Left lobe of liver (tissue), 2 donors: ENCODE results near the gene STK32B. TPM values are rescaled to one million over a fixed set of nuclear protein-coding genes. Genes with fewer than 3 reads are reported as not detected.

ENCODE experiments used
- ATAC-seq: fragments of 200-7000 bp; cut with Tn5 transposase; one replicate; pipeline ENCODE4 v1.9.1; 2020; ENCODE audit warnings: mild to moderate bottlenecking, moderate library complexity
- DNase-seq: peaks from one replicate; pipeline ENCODE4 v3.0.0-alpha.2; 2020; ENCODE audit warnings: low spot score
- total RNA-seq: library from RNA; stranded (reverse); gene quantifications from one replicate; pipeline ENCODE4 v1.2.1, GENCODE V29; 2021
- donor health status: DM: no; HTN: no; CAD: no; lungs with moderate emphysema.
- donor health status: DM: no; HTN: yes; CAD: no.

The STK32B gene
- total RNA-seq, 1 donor from 2014 or later, result 0.25 TPM

DNA sequence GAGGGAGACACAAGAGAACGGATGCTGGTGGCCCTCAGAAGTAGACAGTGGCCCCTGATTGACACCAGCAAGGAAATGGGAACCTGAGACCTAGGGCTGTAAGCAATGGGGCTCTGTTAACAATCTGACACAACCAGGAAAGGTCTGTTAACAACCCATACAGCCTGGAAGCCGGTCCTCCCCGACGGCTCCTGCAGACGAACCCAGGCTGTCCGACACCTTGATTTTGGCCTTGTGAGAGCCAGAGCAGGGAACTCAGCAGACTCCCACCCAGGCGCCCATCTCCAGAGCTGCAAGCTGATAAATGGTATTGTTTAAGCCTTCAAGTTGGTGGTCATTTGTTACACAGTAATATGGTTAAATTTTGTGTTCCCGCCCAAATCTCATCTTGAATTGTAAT lies 21.8 kb upstream of the STK32B start:
- ATAC-seq (no peak), DNase-seq (no peak)

DNA sequence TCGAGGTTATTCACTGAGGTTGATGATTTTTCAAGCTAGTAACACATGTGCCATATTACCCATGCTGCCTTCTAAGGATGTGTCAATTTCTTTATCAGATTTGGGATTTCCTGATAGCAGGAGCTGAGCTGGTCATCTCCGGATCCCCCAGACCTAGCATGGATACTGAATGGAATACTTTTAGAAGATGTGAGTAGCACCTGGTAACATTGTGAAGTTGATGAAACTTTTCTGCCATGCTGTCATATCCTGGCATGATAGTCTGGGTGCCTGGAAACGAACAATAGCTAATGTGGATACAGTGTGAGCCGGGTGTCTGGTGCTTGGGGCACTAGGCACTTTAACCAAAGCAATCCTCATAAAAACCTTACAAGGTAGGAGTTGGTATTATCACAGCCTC lies 21.1 kb upstream of the STK32B start:
- ATAC-seq, result no peak
- no peak for DNase-seq

DNA sequence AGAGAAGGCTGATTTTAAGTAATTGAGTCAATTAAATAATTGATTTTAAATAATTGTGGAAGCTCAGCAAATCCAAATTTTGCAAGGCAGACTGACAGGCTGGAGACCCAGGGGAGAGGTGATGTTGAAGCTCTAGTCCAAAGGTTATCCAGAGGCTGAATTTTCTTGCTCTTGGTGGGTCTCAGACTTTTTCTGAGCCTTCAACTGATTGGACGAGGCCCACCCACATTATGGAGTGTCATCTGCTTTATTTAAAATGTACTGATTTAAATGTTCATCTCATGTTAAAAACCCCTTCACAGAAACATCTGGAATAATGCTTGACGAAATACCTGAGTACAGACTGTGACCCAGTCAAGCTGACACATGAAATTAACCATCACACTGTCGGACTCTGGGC lies 20.4 kb upstream of the STK32B start:
- ATAC-seq, result no peak
- DNase-seq, result no peak

DNA sequence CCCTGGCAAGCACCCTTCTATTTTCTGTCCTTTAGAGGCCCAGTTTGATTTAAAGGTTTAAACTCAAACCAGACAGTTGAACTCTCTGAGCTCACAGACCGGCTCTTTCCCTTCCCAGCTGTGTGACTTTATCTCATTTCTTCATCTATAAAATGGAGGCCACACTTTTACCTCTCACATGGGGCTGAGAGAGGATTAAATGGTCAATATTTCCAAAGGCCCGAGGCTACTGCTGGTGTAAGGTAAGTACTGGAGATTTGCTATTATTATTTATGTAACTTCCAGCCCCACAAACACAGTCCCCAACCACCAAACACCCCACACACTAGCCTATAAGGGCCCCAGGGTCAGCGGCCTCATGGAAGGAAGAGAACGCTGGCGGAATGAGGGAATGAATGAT lies 18.5 kb upstream of the STK32B start:
- ATAC-seq, result no peak
- DNase-seq, result no peak

DNA sequence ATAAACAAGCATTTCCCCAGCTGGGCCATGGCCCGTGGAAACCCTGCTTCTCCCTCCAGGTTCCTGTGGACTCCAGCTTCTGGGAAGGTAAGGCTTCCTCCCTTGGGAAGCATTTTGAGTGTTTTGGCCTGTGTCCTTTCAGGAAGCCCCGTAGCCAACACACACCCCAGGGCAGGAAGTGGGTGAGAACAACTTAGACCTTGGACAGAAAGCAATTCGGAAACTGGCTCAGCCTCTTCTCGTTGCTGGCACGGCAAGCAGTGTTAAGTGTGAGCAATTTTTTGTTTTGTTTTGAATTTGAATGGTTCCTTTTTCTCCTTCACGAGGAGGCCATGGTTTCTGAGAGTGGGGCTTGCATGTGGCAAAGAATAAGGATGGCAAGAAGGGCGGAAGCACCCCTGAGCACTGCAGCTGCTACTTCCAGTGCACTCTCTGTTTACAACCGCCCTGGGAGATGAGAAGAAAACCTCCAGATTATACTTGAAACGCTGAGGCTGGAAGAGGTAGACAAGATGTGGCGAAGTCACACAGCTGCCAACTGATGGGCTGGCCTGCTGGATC lies 17.9 kb upstream of the STK32B start:
- DNase-seq, result no peak
- ATAC-seq, result no peak

DNA sequence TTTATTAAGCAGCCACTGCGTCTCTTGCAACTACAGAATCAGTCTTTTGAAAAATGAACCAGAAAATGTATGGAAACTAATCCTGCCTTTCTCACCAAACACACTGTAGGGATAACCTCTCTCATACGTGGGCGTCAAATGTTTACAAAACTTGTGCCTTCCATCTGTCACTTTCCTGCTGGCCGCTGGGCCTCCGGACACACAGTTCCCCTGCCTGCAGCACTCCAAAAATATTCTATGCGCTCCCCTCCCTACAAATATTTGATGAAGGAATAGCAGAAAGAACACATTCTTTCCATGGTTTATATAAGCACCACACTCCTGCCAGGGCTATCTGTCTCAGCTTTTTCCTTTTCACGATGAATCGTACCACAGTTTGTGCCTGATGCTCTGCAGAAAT lies 17.1 kb upstream of the STK32B start:
- DNase-seq (no peak), ATAC-seq (no peak)

DNA sequence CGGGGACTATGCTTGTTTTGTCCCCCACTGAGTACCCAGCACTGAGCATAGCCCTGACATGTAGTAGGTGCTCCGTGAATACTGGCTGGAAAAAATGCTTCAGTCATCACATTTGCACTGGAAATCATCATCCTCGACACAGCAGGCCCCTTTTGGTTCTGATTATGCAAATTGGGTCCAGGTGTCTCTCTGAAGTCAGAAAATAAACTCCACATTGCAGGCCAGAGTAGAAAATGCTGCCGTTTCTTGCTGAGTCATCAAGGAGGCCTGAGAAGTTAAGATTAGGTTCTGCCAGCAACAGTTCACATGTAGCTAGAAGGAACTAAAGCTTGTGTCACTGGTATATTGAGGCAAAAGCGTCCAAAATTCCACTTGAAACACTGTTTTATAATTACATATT lies 15.0 kb upstream of the STK32B start:
- no peak for DNase-seq
- no peak for ATAC-seq

DNA sequence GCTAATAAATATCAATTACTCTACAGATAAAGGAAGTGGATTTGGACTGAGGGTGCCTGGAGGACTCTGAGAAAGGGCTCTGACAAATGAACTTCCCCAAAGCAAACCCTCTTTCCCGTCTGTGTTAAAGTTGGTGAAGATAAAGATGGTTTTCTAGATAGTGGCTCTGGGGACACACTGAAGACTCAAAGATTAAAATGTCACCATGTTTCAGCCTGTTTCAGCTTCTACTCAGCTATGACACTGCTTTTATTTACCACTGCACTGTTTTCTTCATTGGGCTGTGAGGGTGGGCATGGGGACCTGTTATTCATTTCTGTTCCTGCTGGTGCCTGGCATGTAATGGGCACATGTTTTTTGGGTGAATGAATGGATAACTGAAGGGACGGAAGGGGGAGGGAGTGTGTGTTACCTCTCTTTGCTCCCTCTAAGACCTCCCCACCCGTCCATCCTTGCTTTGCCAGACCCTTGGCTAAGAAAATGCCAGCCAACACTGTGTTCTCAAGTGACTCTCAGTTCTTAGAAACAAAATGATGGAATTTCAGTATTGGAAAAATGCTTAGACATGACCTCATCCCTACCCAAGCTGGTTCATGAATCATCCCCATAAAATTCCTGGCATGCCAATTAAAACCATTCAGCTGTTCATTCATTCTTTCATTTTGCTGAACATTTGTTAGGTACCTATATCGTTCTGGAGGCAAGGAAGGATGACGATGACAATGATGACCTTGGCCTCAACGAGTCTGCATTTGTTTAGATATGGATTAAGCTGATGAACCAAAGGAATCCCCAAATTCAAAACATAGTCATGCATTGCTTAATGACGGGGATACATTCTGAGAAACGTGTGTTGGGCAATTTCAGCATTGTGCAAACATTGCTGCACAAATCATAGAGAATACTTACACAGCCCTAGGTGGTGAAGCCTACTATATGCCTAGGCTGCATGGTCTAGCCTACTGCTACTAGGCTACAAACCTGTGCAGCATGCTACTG lies 13.4 kb upstream of the STK32B start:
- ATAC-seq (peak; percentile 39), DNase-seq (no peak)

DNA sequence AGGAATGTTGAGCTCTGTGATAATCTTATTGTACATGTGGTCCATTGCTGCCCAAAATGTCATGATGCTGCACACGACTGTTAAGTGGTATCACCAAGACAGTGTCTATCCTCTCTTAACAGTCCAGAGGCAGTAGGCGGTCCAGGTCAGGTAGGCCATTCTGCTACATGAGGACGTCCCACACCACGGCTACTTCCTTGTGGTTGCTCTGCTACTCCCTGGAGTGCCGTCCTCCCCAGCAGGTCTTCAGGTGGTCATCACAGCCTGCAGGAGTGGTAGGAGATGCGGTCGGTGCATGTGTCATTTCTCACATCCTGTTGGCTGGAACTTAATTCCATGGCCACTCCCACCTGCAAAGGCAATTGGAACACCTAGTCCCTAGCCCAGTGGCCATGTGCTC lies 11.5 kb upstream of the STK32B start:
- DNase-seq, result peak; percentile 29
- no peak for ATAC-seq

DNA sequence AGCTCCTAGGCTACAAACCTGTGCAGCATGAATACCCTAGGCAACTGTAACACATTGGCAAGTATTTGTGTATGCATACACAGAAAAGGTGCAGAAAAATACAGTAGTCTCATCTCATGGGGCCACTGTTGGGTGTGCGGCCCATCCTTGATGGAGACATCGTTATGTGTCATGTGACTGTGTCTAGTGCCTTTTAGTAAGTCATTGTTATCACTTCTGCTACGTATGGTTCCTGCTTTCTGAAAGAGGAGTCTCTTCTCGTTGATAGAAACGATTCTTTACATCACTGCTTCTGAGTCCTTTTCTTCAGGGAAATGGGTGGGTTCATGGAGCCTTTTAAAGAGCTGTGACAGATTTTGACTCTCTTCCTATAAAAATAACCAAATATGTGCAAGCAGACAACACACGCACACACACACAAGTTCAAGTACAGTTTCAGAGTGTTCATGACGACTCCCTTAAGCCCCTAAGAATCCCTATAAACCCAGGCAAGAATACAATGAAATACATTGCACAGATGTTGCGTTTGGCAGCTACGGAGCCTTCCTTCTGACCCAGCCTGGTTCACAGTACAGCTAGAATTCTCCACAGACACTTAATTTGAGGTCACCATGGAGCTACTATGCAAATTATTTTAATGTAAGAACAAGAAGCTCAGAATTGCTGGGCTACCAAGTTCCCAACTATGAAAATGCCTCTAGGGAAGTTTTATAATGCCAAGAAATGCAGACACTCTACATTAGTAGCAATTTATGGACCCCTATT lies 10.2 kb upstream of the STK32B start:
- DNase-seq, result no peak
- ATAC-seq, result no peak

DNA sequence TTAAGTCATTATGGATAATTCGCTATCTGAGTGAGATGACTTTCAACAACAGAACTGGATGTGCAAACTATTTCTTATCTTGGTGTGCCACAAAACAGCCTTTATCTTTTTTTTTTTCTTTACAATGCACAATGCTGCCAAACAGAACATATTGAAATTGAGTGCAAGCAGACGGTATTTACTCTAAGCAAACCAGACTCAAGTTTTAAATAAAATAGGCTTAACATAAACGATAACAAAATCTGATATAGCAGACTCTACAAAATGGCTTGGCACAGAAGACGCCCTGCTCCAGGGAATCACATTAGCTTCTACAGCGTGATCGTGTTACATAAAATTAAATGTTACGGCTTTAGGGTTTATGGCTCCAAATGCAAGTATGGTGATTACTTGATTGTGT lies 9.6 kb upstream of the STK32B start:
- ATAC-seq (no peak), DNase-seq (no peak)

DNA sequence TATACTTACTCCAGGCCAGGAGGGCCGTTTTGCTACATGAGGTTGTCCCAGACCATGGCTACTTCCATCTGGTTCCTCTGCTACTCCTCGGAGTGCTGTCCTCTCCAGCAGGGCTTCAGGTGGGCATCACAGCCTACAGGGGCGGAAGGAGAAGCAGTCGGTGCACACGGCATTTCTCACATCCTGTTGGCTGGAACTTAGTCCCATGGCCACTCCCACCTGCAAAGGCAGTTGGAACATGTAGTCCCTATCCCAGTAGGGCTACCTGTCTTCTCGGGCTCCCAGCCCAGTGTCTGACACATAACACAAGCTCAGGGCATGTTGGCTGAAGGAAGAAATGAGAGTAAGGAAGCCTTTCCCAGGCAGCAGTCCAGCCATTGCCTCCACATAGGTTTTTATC lies 7.7 kb upstream of the STK32B start:
- ATAC-seq (no peak), DNase-seq (peak; percentile 19)

DNA sequence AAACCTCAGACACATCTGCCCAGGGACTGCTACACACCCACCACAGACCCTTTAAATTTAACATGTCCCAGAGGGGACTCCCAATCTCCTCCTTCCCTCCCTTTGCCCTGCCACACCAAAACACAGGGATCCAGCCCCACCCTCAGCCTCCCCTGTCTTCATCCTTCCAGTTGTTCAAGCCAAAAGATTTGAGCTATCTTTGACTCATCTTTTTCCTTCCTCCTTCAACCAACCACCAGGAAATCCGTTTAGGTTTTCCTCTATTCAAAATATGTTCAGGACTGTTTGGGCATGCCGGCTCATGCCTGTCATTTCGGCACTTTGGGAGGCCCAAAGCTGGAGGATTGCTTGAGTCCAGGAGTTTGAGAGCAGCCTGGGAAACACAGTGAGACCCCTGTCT lies 6.9 kb upstream of the STK32B start:
- DNase-seq (peak; percentile 4), ATAC-seq (no peak)

DNA sequence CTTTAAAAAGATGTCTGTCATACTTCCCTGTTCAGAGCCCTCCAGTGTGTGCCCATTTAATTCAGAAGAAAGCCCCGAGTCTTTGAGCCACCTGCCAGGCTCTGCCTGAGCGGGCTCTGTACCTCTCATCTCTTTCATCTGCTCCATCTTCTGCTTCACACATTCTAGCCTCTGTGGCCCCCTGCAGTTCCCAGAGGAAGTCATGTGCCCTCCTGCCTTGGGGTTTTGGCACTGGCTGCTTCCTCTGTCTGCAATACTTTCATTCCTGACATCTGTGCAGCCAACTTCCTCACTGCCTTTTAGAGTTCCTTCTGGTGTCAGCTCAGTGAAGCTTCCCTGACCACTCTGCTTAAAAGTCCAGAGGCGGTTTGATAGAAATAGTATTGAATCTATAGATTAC lies 6.2 kb upstream of the STK32B start:
- ATAC-seq, result peak; percentile 40

DNA sequence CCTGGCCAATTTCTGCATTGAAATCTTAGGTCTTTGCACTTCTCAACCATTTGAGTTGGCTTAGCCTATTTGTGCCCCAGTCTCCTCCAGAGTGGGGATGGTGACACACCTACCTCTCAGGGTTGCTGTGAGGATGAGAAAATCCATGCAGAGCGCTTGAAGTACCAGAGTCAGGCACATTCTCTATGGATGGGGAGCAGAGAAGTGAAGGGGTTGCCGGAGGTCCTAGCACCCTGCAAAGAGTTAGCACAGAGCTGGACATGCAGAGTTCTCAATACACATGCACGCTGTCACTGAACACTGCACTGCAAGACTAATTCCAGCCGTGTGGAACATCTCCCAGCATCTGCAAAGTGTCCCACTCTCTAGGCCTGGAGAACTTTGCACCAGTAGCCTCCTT lies 2.6 kb upstream of the STK32B start:
- ATAC-seq (no peak), DNase-seq (peak; percentile 6)

More for the DNA sequence above, 6.2 kb upstream of the STK32B start:
- DNase-seq, result peak; percentile 38

DNA sequence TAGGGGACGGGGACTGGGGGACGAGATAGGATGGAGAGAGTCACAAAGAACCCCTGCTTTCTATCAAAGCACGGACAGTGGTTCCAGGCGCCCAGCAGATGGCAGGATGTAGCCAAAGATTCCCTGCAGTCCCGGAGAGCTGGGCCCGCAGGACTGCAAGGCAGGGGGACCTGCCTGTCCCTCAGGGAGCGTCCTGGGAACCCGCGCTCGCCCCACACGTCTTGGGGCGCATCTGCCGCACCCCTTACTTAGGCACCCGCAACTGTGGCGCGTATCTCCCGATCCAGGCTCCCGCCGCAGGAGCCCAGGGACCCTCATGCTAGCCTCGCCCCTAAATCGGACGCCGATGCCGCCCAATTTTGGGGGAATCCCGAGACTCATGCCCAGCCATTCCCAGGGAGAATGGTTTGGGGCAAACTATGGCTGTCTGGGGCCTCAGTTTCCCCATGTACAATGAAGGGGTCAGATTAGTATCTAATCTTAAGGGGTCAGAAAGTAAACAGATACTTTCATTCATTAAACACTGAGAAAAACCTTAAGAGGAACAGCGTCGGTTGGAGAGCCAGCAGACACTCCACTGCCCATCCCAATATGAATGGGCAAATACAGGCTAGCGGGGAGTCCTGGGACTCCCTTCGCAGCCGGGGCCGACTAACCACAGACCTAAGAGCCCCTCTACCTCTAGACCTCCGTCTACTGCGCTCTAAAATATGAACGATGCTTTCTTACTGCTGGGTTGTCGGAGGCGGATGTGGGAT lies 581 bp upstream of the STK32B start:
- peak; percentile 62 for DNase-seq
- ATAC-seq, result peak; percentile 94

DNA sequence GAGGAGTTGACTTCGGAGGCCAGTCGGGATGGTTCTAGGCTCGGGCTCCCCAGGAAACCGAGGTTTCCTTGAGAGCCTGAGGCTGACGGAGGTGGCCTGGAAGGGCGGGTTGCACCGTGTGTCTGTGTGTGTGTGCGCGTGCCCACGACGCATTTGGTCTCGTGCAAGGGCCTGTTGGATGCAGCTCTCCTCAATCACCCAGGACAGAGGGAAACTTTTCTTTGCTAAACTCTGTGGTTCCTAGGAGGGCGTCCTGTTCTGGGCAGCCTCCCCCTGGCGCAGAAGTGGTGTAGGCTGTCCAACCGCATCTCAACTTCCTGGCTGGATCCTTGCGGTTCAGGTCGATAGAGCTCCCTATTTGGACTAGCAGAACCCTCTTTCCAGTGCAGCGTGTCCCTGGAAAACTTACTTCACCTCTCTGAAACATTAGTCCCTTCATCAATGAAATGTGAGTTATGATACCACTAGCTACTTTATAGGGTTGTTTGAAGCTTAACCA lies 973 bp downstream of the STK32B start:
- no peak for ATAC-seq
- DNase-seq, result peak; percentile 14

DNA sequence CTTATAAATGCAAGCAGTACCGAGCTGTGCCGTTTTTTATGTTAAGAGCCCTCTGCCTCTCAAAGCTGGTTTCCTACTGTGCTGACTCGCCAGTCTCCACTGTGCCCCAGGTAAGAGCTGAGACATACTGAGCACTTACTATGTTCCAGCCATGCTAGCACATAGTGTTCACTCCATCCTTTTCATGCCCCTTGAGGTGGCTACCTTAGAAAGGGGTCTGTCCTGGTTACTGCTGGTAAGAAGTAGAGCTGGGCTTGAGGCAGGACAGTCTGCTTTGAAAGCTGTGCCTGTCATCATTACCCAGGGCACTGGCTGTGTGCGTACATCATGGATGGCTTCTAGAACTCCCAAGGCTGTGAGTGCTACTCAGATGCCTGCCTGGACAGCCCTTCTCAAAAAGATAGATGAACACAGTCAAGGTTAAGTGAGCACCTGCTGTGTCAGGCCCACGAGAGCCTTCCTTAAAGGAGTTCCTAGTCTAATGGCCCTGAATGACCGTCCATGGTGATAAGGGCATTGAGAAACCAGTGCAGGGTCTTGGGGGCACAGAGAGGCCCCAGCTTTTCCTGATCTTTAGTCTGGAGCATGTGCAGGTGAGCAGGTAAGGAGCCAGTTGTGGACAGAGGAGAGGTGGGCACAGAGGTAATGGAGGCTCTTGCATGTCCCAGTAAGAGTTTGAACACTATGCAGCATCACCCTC lies 1.6 kb downstream of the STK32B start:
- DNase-seq (peak; percentile 19), ATAC-seq (no peak)

DNA sequence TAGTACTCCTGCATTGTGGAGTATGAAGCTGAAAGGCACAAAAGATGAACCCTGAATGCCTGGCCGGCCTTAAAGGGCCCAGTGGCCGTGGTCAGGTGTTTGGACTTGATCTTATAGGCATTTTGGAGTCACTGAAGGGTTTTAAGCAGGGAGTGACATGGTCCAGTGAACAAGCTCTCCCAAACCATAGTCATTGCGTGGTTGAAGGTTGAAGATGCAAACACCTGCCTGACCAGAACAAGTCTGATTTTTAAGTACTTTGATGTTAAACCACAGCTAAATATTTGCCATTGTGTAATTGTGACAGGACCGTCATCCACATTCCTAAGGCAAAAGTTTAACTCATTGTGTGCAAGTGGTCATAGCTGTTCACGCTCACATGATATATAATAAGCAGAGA lies 3.3 kb downstream of the STK32B start:
- ATAC-seq (no peak), DNase-seq (no peak)

DNA sequence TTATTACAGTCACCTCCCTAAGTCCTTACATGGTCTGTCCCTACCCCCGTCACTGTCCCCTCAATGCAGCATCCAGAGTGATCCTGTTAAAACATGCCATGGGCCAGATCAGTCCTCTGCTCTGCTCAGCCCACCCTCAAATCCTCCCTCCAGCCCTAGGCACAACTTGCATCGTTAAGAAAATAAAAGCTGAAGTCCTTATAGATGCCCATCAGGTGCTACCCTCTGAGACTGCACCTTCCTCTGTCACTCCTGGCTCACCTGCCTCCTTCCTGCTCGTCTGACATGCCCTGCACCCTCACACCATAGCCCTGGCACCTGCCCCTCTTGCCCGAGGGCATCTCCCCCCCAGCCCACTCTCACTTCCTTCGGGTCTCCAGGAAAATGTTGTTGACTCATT lies 4.1 kb downstream of the STK32B start:
- DNase-seq, result no peak
- ATAC-seq, result no peak
